Progenitor cell of endocrine pancreas (in vitro differentiated cells): Measurements from ENCODE around the gene CKM. TPM values are rescaled to one million over a fixed set of nuclear protein-coding genes. Genes with fewer than 3 reads are reported as not detected.

Experiments used
- DNase-seq: peaks from one replicate; pipeline ENCODE4 v3.0.0; 2021; ENCODE audit warnings: low spot score; ENCODE audit not compliant: unreplicated experiment
- H3K27ac Mint-ChIP-seq: 2 replicates; pipeline ENCODE4 v1.8.0; 2021; ENCODE audit warnings: mild to moderate bottlenecking, moderate library complexity, mixed read lengths
- H3K27me3 Mint-ChIP-seq: 2 replicates; pipeline ENCODE4 v1.8.0; 2021; ENCODE audit warnings: mixed read lengths
- H3K36me3 Mint-ChIP-seq: 2 replicates; pipeline ENCODE4 v1.8.0; 2022; ENCODE audit warnings: mixed read lengths; ENCODE audit not compliant: insufficient read depth
- H3K4me1 Mint-ChIP-seq: 2 replicates; pipeline ENCODE4 v1.8.0; 2021; ENCODE audit warnings: low read depth, mixed read lengths
- H3K4me3 Mint-ChIP-seq: 2 replicates; pipeline ENCODE4 v1.8.0; 2021; ENCODE audit warnings: low read depth, mild to moderate bottlenecking, moderate library complexity, mixed read lengths
- H3K9me3 Mint-ChIP-seq: 2 replicates; pipeline ENCODE4 v1.8.0; 2021; ENCODE audit warnings: low read depth, mixed read lengths
- long read RNA-seq: library from polyadenylated mRNA; unstranded; transcript quantifications from one replicate; pipeline ENCODE4 v2.0.0, GENCODE V29; 2020
- total RNA-seq: library from RNA; stranded (reverse); gene quantifications from 2 replicates; pipeline ENCODE4 v1.2.1, GENCODE V29; 2021
- TF ChIP-seq, protein P1 (sequence below): fragments of 200-600 bp; sonication (generic); IDR thresholded peaks from one replicate; pipeline ENCODE4 v1.5.0; 2021; ENCODE audit warnings: antibody characterized with exemption, mild to moderate bottlenecking; ENCODE audit not compliant: unreplicated experiment

Gene CKM
- not detected in 2 replicates for total RNA-seq
- long read RNA-seq = 0 reads

DNA sequence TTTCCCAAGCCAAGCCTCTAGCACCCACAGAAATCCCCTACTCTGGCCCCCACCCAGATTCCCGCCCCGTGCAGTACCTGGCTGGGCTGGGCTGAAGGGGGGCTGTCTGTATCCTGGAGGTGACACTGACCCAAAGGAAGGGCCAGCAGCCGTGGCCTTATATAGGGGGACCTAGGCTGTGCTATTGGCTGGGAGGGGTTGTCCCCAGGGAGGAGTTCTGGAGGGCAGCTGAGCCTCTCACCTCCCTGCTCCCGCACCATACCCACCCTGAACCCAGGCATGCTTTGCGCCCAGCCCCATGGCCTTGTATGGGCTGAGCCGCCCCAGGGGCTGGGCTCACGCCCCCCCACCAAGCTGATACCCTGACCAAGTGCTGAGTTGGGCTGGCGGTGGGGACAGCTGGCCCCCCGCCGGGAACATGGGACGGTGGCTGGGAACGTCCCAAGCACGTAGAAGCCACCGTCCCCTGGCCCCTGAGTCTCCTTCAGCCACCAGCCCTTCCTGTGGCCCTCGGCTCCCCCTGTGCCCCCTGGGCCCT lies at the start of gene CKM:
TSS of gene CKM (minus strand) at position 132 of the 538 bp plus-strand sequence. CDS start 3,162 bp downstream, outside the sequence.
- TF ChIP-seq, protein P1, sequence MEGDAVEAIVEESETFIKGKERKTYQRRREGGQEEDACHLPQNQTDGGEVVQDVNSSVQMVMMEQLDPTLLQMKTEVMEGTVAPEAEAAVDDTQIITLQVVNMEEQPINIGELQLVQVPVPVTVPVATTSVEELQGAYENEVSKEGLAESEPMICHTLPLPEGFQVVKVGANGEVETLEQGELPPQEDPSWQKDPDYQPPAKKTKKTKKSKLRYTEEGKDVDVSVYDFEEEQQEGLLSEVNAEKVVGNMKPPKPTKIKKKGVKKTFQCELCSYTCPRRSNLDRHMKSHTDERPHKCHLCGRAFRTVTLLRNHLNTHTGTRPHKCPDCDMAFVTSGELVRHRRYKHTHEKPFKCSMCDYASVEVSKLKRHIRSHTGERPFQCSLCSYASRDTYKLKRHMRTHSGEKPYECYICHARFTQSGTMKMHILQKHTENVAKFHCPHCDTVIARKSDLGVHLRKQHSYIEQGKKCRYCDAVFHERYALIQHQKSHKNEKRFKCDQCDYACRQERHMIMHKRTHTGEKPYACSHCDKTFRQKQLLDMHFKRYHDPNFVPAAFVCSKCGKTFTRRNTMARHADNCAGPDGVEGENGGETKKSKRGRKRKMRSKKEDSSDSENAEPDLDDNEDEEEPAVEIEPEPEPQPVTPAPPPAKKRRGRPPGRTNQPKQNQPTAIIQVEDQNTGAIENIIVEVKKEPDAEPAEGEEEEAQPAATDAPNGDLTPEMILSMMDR = no peak
- H3K36me3 Mint-ChIP-seq = no peaks in the 10 kb centered on the region
- DNase-seq = no peak
- H3K4me1 Mint-ChIP-seq = peaks cover 9% of the 10 kb centered on the region
- no peaks in the 10 kb centered on the region for H3K9me3 Mint-ChIP-seq
- peaks cover 25% of the 10 kb centered on the region for H3K27me3 Mint-ChIP-seq
- H3K27ac Mint-ChIP-seq = peak within 1 kb of the TSS; percentile 71
- H3K4me3 Mint-ChIP-seq = peak within 1 kb of the TSS; percentile 44

DNA sequence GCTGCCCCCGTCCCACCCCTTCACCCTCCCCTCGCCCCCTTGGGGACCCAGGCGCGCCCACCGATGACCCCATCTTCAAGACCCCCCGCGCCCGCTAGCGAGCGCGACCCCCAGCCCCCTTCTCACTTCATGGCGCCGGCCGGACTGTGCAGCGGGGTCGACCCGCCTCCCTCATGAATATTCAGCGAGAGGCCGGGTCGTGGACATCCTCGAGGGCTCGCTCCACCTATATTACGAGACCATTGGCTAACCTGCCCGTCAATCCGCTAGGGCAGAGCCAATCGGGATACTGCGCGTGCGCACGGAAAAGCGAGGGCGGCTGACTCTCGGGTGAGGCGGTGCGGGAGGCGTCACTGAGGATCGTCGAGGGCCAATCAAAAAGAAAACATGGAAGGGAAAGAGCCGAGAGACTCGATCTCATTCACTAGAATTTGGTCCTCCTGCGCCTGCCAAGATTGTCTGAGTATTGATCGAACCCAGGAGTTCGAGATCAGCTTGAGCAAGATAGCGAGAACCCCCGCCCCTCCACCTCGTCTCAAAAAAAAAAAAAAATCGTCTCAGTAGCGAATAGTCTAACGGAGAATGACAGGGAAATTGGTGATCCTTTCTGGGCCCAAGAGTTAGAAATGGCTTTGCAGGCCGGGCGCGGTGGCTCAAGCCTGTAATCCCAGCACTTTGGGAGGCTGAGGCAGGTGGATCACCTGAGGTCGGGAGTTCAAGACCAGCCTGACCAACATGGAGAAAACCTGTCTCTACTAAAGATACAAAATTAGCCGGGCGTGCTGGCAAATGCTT lies 47.9 kb upstream of the CKM start, which contains the start of gene ERCC2:
TSS of gene ERCC2 (minus strand) at position 164 of the 795 bp plus-strand sequence. CDS start at position 131, 33 bp downstream.
- H3K36me3 Mint-ChIP-seq = peaks cover 2% of the 10 kb centered on the region
- DNase-seq = peak; percentile 100
- H3K27ac Mint-ChIP-seq = peak within 1 kb of the TSS; percentile 99
- peaks cover 6% of the 10 kb centered on the region for H3K4me1 Mint-ChIP-seq
- H3K27me3 Mint-ChIP-seq = no peaks in the 10 kb centered on the region
- no peaks in the 10 kb centered on the region for H3K9me3 Mint-ChIP-seq
- H3K4me3 Mint-ChIP-seq = peak within 1 kb of the TSS; percentile 86
- TF ChIP-seq, protein P1 = no peak

DNA sequence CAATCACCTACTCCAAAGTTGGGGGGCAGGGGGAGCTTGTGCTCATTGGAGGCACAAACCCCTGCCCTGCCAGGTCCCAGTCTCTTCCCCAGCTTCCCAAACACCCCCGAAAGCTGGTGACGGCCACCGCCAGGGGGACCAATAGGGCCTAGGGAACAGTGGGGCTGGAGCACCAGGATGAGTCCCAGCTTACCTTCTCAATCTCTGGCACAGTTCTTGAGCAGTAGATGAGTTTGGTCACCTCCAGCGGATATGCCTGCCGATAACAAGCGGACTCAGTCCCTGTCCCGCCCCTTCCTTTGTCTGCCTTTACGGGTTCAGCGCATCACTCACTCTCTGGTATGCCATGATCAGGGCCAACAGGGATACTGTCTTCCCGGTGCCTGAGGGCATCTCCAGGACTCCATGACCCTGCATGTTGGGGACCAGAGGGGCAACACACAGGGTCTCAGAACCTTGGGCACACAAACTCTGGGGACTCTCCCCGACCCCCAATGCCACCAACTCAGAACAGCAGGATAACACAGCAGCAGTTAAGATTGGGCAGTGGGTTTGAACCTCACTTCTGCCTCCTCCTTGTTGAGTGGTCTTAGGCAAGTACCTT lies 46.2 kb upstream of the CKM start:
- H3K4me3 Mint-ChIP-seq = peak overlapping the region; percentile 55
- H3K27me3 Mint-ChIP-seq = no peaks in the 10 kb centered on the region
- H3K4me1 Mint-ChIP-seq = peaks cover 6% of the 10 kb centered on the region
- peaks cover 2% of the 10 kb centered on the region for H3K36me3 Mint-ChIP-seq
- no peak overlapping the region for H3K27ac Mint-ChIP-seq
- H3K9me3 Mint-ChIP-seq = no peaks in the 10 kb centered on the region
- TF ChIP-seq, protein P1 = no peak
- DNase-seq = no peak

DNA sequence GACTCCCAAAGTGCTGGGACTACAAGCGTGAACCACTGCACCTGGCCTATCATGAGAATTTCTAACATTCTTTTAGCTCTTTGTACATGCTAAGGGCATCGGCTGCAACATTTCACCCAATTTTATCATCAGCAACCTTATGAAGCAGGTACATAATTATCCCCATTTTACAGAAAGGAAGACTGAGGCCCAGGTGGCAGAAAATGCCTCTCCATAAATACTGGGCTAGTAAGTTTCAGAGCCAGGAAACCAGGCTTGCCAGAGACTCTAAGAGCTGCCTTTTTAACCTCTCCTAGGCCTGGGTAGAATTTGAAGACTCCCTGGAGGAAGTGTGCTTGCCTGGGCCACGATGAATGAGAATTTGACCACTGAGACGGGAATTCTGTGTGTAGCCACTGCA lies 45.5 kb upstream of the CKM start:
- TF ChIP-seq, protein P1 = no peak
- no peak for DNase-seq
- Mint-ChIP-seq H3K27me3 (no peaks in the 10 kb centered on the region), H3K4me3 (no peak overlapping the region), H3K9me3 (no peaks in the 10 kb centered on the region), H3K27ac (no peak overlapping the region), H3K36me3 (peaks cover 2% of the 10 kb centered on the region), H3K4me1 (peaks cover 6% of the 10 kb centered on the region)

DNA sequence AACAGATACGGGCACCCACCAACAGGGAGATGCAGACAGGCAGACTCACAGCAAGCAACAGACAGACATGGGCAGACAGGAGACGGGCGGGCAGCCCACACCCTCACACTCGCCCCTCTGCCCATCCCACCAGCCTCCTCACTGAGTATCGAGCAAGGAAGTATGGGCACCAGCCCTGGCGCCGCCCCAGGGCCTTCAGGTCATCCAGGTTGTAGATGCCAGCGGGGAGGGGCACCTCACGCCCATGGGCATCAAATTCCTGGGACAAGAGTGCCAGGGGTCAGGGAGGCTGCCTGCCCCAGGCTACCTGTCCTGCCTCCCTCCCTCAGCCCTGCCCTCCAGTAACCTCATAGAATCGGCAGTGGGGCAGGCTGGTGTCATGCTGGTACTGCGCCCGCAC lies 42.0 kb upstream of the CKM start:
- H3K36me3 Mint-ChIP-seq = peaks cover 8% of the 10 kb centered on the region
- H3K4me1 Mint-ChIP-seq = peaks cover 2% of the 10 kb centered on the region
- no peak overlapping the region for H3K4me3 Mint-ChIP-seq
- DNase-seq = no peak
- H3K27ac Mint-ChIP-seq = no peak overlapping the region
- H3K27me3 Mint-ChIP-seq = no peaks in the 10 kb centered on the region
- H3K9me3 Mint-ChIP-seq = no peaks in the 10 kb centered on the region
- TF ChIP-seq, protein P1 = no peak
